HG02981 (cell line): ENCODE results near the gene SYT1.

Experiments used
- ATAC-seq: cut with Tn5 transposase; IDR thresholded peaks from one replicate; pipeline ENCODE4 v1.9.1; 2021; ENCODE audit warnings: mild to moderate bottlenecking, moderate library complexity; ENCODE audit not compliant: unreplicated experiment

SYT1 gene

DNA sequence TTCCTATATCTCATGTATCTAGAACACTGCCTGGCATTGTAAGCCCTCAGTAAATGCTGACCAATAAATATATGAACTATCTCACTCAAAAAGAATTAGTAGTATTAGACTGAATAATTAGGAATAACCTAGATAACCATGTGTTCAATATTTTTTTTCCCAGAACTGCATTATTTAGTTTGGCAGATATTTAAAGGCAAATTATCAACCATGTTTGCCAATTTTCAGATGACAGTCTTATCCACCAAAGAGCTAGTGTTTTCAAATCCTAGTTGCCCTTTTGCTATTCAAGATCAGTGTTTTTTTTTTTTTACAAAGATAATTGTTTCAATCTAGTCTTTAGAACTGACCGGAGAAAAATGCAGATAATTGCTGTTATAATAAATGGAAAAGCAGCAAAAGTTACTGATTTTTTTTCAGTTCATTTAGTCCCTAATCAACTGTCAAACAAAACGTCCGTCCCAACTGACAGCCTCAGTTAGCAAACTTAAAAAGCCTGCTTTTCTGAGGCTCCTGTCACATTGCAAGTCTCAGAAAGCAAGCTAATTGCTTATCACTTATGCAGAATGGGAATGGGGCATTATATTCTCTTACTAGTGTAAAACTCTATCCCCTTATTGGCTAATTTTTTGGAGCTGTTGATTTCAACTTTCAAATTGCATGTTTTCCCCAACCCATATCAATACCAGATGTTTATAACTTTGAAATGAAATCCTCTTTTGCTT lies 623.0 kb downstream of the SYT1 start:
- ATAC-seq = no peak
